T-cell (primary cell): Measurements from ENCODE around the gene CYB5R4. TPM values are rescaled to one million over a fixed set of nuclear protein-coding genes. Genes with fewer than 3 reads are reported as not detected.
A peak's percentile ranks its signal among the peaks of the same experiment; 100 is the strongest.

Experiments used
- ATAC-seq, 4 experiments: fragments of 200-7000 bp in 3 of 4; fragments of 150-1000 bp in 1 of 4; cut with Tn5 transposase; replicated peaks in 1 of 4; 1 replicate in 3 of 4; 2 replicates in 1 of 4; pipeline ENCODE4 v1.10.0; 2021; ENCODE audit warnings: moderate library complexity in 3 of 4, mild to moderate bottlenecking in 2 of 4, moderate number of reproducible peaks in 1 of 4
- CTCF ChIA-PET, 2 donors: fragments of 300-600 bp; sonication (Branson Sonifier 250); formaldehyde crosslinking; loops; one replicate each; lab custom pipeline; 2022; ENCODE audit warnings: antibody characterized with exemption in 2 of 2; lab: Charles Lee
- POLR2A ChIA-PET, 2 donors: fragments of 300-600 bp; sonication (Branson Sonifier 250); formaldehyde crosslinking; loops; one replicate each; lab custom pipeline; 2022; ENCODE audit warnings: antibody characterized with exemption in 2 of 2; lab: Charles Lee
- DNase-seq, 35 experiments: peaks; one replicate each; pipeline versions ENCODE4 v3.0.0 to v3.0.0-alpha.2; 2013 to 2023
- H3K27ac ChIP-seq: one replicate; pipeline ENCODE4 v1.5.1; 2013; ENCODE audit warnings: low read length
- H3K27me3 ChIP-seq, 2 experiments: replicated peaks in 1 of 2; 1 replicate in 1 of 2; 2 replicates in 1 of 2; pipeline versions ENCODE4 v1.6.1 to v1.7.0; 2013; ENCODE audit warnings: low read length in 1 of 2, mixed read lengths in 1 of 2; ENCODE audit not compliant: control insufficient read depth in 2 of 2, insufficient read depth in 2 of 2; ENCODE audit errors: extremely low read depth in 1 of 2
- H3K36me3 ChIP-seq, 2 donors: 1 replicate in 1 of 2; 2 replicates in 1 of 2; pipeline versions ENCODE4 v1.6.1 to v1.7.0; 2013; ENCODE audit warnings: low read length in 1 of 2; ENCODE audit not compliant: control insufficient read depth in 2 of 2, insufficient read depth in 1 of 2; ENCODE audit errors: extremely low read depth in 1 of 2
- H3K4me1 ChIP-seq, 2 experiments: 1 replicate in 1 of 2; 2 replicates in 1 of 2; pipeline versions ENCODE4 v1.6.1 to v1.7.0; 2013; ENCODE audit warnings: low read length in 2 of 2, mixed read lengths in 1 of 2; ENCODE audit not compliant: insufficient read depth in 2 of 2, control insufficient read depth in 1 of 2; ENCODE audit errors: extremely low read depth in 1 of 2
- H3K4me3 ChIP-seq, 2 donors: 1 replicate in 1 of 2; 2 replicates in 1 of 2; pipeline versions ENCODE4 v1.5.1 to v1.7.0; 2013; ENCODE audit warnings: mild to moderate bottlenecking in 2 of 2, low read length in 1 of 2, moderate library complexity in 1 of 2; ENCODE audit not compliant: control insufficient read depth in 1 of 2; ENCODE audit errors: extremely low read depth in 1 of 2
- H3K9me3 ChIP-seq: 2 replicates; pipeline ENCODE4 v1.7.0; 2013
- H3K27ac Mint-ChIP-seq, 2 donors: one replicate each; pipeline ENCODE4 v1.8.0; 2020 to 2021; ENCODE audit warnings: mild to moderate bottlenecking in 2 of 2, mixed read lengths in 2 of 2
- H3K27me3 Mint-ChIP-seq, 2 donors: one replicate each; pipeline ENCODE4 v1.8.0; 2021 to 2022; ENCODE audit warnings: mixed read lengths in 2 of 2
- H3K36me3 Mint-ChIP-seq: one replicate; pipeline ENCODE4 v1.8.0; 2021; ENCODE audit warnings: mixed read lengths
- H3K4me1 Mint-ChIP-seq, 3 donors: one replicate each; pipeline ENCODE4 v1.8.0; 2020 to 2022; ENCODE audit warnings: mixed read lengths in 3 of 3, mild to moderate bottlenecking in 1 of 3
- H3K4me3 Mint-ChIP-seq, 3 donors: one replicate each; pipeline ENCODE4 v1.8.0; 2020 to 2022; ENCODE audit warnings: mild to moderate bottlenecking in 3 of 3, mixed read lengths in 3 of 3, moderate library complexity in 3 of 3
- H3K9me3 Mint-ChIP-seq, 3 donors: one replicate each; pipeline ENCODE4 v1.8.0; 2020 to 2022; ENCODE audit warnings: mixed read lengths in 3 of 3
- WGBS: methylation state at CpG from one replicate; pipeline ENCODE4 v1.1.5; 2013; ENCODE audit warnings: missing lambda C conversion rate; ENCODE audit not compliant: insufficient coverage; 5-methylcytosine and 5-hydroxymethylcytosine counted together
- total RNA-seq, 35 experiments: library from RNA in 6 of 35; stranded (reverse) in 6 of 35; fragments of 120-200 nt in 1 of 35; gene quantifications; one replicate each; pipeline versions ENCODE4 v1.2.1 to v1.2.4 and lab custom pipeline; 2013 to 2026

The CYB5R4 gene
- total RNA-seq, 5 donors from 2014 or later (not counting 1 experiment from before 2014, with no cell fraction given), result 18.6 to 22.3 (median 20.2) TPM

DNA sequence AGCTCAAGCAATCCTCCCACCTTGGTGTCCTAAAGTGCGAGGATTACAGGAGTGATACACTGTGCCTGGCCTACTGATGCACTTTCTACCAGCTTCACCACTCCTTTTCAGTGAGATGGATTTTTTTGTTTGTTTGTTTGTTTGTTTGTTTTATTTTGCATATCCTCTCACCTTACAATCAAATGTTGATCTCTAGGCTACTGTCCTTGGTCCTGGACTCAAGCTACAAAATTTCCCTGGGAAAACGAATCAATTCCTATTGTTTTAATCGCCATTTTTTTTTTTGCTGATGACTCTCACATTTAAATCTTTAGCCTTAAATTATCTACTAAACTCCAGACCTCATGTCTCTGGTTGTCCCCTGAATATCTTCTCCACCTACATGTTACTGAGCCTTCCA lies 9.9 kb upstream of the CYB5R4 start:
- DNase-seq, result no peak
- no peak overlapping the region for H3K4me3 ChIP-seq
- H3K27me3 Mint-ChIP-seq, result peaks cover 38 to 53% of the 10 kb centered on the region in 2 donors
- H3K9me3 ChIP-seq, result no peaks in the 10 kb centered on the region
- H3K4me3 Mint-ChIP-seq, result no peak overlapping the region
- H3K36me3 ChIP-seq, result no peaks in the 10 kb centered on the region
- peaks cover 17 to 20% of the 10 kb centered on the region in 2 experiments for H3K27me3 ChIP-seq
- 70% methylated on average over 3 of the region's 3 CpGs for WGBS
- H3K9me3 Mint-ChIP-seq, result no peaks in the 10 kb centered on the region
- no peak for ATAC-seq
- ChIA-PET CTCF (interaction anchor here in 1 of 2 donors (0.7 kb wide), 1 partner anchor 29 kb away, joined by 3 read pairs; no protein-coding TSS in a partner anchor), POLR2A (no interaction called here)
- H3K27ac ChIP-seq, result no peak overlapping the region
- H3K4me1 Mint-ChIP-seq, result peaks cover 10 to 18% (median 15%) of the 10 kb centered on the region in 3 donors
- peaks cover 0 to 12% of the 10 kb centered on the region in 2 experiments for H3K4me1 ChIP-seq
- H3K36me3 Mint-ChIP-seq, result no peaks in the 10 kb centered on the region
- no peak overlapping the region for H3K27ac Mint-ChIP-seq

GRCh38 chr6:83852528-83853177 lies 6.8 kb upstream of the CYB5R4 start:
- ATAC-seq (no peak), DNase-seq (no peak)
- Mint-ChIP-seq H3K36me3 (no peaks in the 10 kb centered on the region), H3K27ac (no peak overlapping the region), H3K27me3 (peaks cover 50 to 60% of the 10 kb centered on the region in 2 donors), H3K9me3 (no peaks in the 10 kb centered on the region), H3K4me1 (peaks cover 10 to 18% (median 15%) of the 10 kb centered on the region in 3 donors), H3K4me3 (peak overlapping the region; percentile 39 to 67 (median 57))
- 9% methylated on average over 12 of the region's 16 CpGs for WGBS
- Histone ChIP-seq H3K27ac (no peak overlapping the region), H3K4me1 (peaks cover 0 to 12% of the 10 kb centered on the region in 2 experiments), H3K27me3 (peaks cover 20 to 24% of the 10 kb centered on the region in 2 experiments), H3K4me3 (no peak overlapping the region), H3K9me3 (no peaks in the 10 kb centered on the region), H3K36me3 (no peaks in the 10 kb centered on the region)
- ChIA-PET POLR2A (interaction anchor here in 1 of 2 donors (0.6 kb wide), 1 partner anchor 18 kb away, joined by 3 read pairs; no protein-coding TSS in a partner anchor), CTCF (no interaction called here)

- Mint-ChIP-seq H3K27ac (no peak within 1 kb of the TSS), H3K4me1 (peaks cover 10 to 19% (median 15%) of the 10 kb centered on the region in 3 donors), H3K27me3 (peaks cover 48 to 57% of the 10 kb centered on the region in 2 donors), H3K9me3 (no peaks in the 10 kb centered on the region), H3K36me3 (no peaks in the 10 kb centered on the region), H3K4me3 (peak within 1 kb of the TSS; percentile 39 to 67 (median 57))
- CTCF ChIA-PET, result no interaction called here
- no peaks in the 10 kb centered on the region for H3K9me3 ChIP-seq
- peaks cover 0 to 12% of the 10 kb centered on the region in 2 experiments for H3K4me1 ChIP-seq
- peaks cover 20 to 24% of the 10 kb centered on the region in 2 experiments for H3K27me3 ChIP-seq
- peak in 2 of 4 experiments; percentile 36 to 46 for ATAC-seq
- POLR2A ChIA-PET, result interaction anchor here in 1 of 2 donors (0.6 kb wide), 1 partner anchor 17 kb away, joined by 3 read pairs; no protein-coding TSS in a partner anchor
- H3K36me3 ChIP-seq, result no peaks in the 10 kb centered on the region
- no peak within 1 kb of the TSS for H3K27ac ChIP-seq
- DNase-seq, result peak in 1 of 35 experiments; percentile 4
- 2% methylated on average over 71 of the region's 81 CpGs for WGBS
- H3K4me3 ChIP-seq, result no peak within 1 kb of the TSS
These were observed 6.1 kb upstream of the CYB5R4 start, which contains the start of gene RIPPLY2 for GRCh38 chr6:83853178-83854000. Gene RIPPLY2 (plus strand): TSS chr6:83853360. CDS start chr6:83853417, 57 bp downstream.

DNA sequence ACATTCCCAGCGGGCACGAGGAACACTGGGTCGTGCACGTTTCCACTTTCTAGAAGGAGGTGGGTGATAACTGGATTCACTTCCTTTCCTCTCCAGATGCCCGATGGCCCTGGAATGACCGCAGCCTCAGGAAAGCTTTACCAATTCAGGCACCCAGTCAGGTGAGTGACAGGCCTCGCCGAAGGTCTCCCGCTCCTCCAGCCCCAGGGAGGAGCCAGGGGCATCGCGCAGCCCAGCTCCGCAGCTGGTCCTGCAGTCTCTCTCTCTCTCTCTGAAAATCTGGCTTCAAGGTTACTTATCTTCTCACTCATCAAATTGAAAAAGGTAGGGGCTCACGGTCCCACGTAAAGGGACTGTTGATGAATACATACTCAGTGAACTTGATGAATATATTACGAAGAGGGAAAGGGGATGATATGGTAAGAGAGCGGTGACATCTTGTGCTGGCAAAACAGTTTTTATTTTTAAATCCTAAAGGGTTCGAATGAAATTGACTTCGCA lies 5.4 kb upstream of the CYB5R4 start:
- WGBS, result 30% methylated on average over 11 of the region's 18 CpGs
- no peaks in the 10 kb centered on the region for H3K36me3 ChIP-seq
- ChIA-PET CTCF (no interaction called here), POLR2A (no interaction called here)
- peaks cover 15 to 25% (median 22%) of the 10 kb centered on the region in 3 donors for H3K4me1 Mint-ChIP-seq
- peak overlapping the region; percentile 17 to 67 (median 53) for H3K4me3 Mint-ChIP-seq
- no peak for ATAC-seq
- no peak for DNase-seq
- H3K9me3 ChIP-seq, result no peaks in the 10 kb centered on the region
- H3K4me1 ChIP-seq, result peaks cover 6 to 16% of the 10 kb centered on the region in 2 experiments
- H3K27me3 Mint-ChIP-seq, result peaks cover 44 to 52% of the 10 kb centered on the region in 2 donors
- no peaks in the 10 kb centered on the region for H3K36me3 Mint-ChIP-seq
- no peaks in the 10 kb centered on the region for H3K9me3 Mint-ChIP-seq
- no peak overlapping the region for H3K27ac ChIP-seq
- no peak overlapping the region for H3K4me3 ChIP-seq
- peaks cover 19 to 24% of the 10 kb centered on the region in 2 experiments for H3K27me3 ChIP-seq
- no peak overlapping the region for H3K27ac Mint-ChIP-seq

GRCh38 chr6:83854766-83855165 lies 4.7 kb upstream of the CYB5R4 start:
- peaks cover 7 to 16% of the 10 kb centered on the region in 2 experiments for H3K4me1 ChIP-seq
- Mint-ChIP-seq H3K27me3 (peaks cover 43 to 48% of the 10 kb centered on the region in 2 donors), H3K9me3 (no peaks in the 10 kb centered on the region), H3K4me1 (peaks cover 19 to 29% (median 27%) of the 10 kb centered on the region in 3 donors), H3K4me3 (peak overlapping the region in 2 of 3 donors; percentile 4 to 67), H3K27ac (no peak overlapping the region), H3K36me3 (no peaks in the 10 kb centered on the region)
- CTCF ChIA-PET, result interaction anchor here in 1 of 2 donors (0.6 kb wide), 1 partner anchor 8 kb away, joined by 3 read pairs; no protein-coding TSS in a partner anchor
- no peak overlapping the region for H3K4me3 ChIP-seq
- H3K27ac ChIP-seq, result no peak overlapping the region
- H3K27me3 ChIP-seq, result peaks cover 15 to 24% of the 10 kb centered on the region in 2 experiments
- WGBS, result 61% methylated on average over 4 of the region's 5 CpGs
- ATAC-seq, result no peak
- DNase-seq, result no peak
- POLR2A ChIA-PET, result no interaction called here
- H3K36me3 ChIP-seq, result no peaks in the 10 kb centered on the region
- H3K9me3 ChIP-seq, result no peaks in the 10 kb centered on the region
